Neural progenitor cell (in vitro differentiated cells): ENCODE results near the gene EDN2. TPM values are rescaled to one million over a fixed set of nuclear protein-coding genes. Genes with fewer than 3 reads are reported as not detected.

Source experiments
- DNase-seq: peaks from one replicate; pipeline ENCODE4 v3.0.0-alpha.2; 2016; ENCODE audit warnings: low spot score
- H2AFZ ChIP-seq: fragments of 200-600 bp; sonication (generic); replicated peaks from 2 replicates; pipeline ENCODE4 v1.6.1; 2016; ENCODE audit warnings: antibody characterized with exemption
- H3F3A ChIP-seq: fragments of 200-600 bp; sonication (generic); 2 replicates; pipeline ENCODE4 v1.6.1; 2016; ENCODE audit warnings: antibody characterized with exemption, low read depth
- H3K27ac ChIP-seq: fragments of 200-600 bp; sonication (generic); 2 replicates; pipeline ENCODE4 v1.5.1; 2016; ENCODE audit warnings: mild to moderate bottlenecking
- H3K27me3 ChIP-seq: fragments of 200-600 bp; sonication (generic); 2 replicates; pipeline ENCODE4 v1.6.1; 2016; ENCODE audit warnings: mild to moderate bottlenecking, moderate library complexity
- H3K36me3 ChIP-seq: fragments of 200-600 bp; sonication (generic); 2 replicates; pipeline ENCODE4 v1.5.1; 2016
- H3K4me1 ChIP-seq: fragments of 200-600 bp; sonication (generic); 2 replicates; pipeline ENCODE4 v1.6.1; 2016; ENCODE audit warnings: mixed run types
- H3K4me2 ChIP-seq: fragments of 200-600 bp; sonication (generic); 2 replicates; pipeline ENCODE4 v1.6.1; 2016
- H3K4me3 ChIP-seq: fragments of 200-600 bp; sonication (generic); 2 replicates; pipeline ENCODE4 v1.5.1; 2016
- H3K79me2 ChIP-seq: fragments of 200-600 bp; sonication (generic); 2 replicates; pipeline ENCODE4 v1.6.1; 2016; ENCODE audit warnings: low read depth
- H3K9ac ChIP-seq: fragments of 200-600 bp; sonication (generic); 2 replicates; pipeline ENCODE4 v1.6.1; 2016
- H3K9me3 ChIP-seq: fragments of 200-600 bp; sonication (generic); 2 replicates; pipeline ENCODE4 v1.5.1; 2016; ENCODE audit warnings: low read depth
- H4K20me1 ChIP-seq: fragments of 200-600 bp; sonication (generic); 2 replicates; pipeline ENCODE4 v1.6.1; 2016; ENCODE audit warnings: low read depth
- H3K27ac Mint-ChIP-seq: 3 replicates; pipeline ENCODE4 v1.8.0; 2021; ENCODE audit warnings: mixed read lengths
- H3K27me3 Mint-ChIP-seq: 2 replicates; pipeline ENCODE4 v1.8.0; 2022; ENCODE audit warnings: low read depth, mild to moderate bottlenecking, inconsistent platforms, moderate library complexity, mixed read lengths; ENCODE audit not compliant: insufficient read depth
- H3K36me3 Mint-ChIP-seq: 3 replicates; pipeline ENCODE4 v1.8.0; 2021; ENCODE audit warnings: mixed read lengths
- H3K4me1 Mint-ChIP-seq: 3 replicates; pipeline ENCODE4 v1.8.0; 2021; ENCODE audit warnings: mixed read lengths
- H3K4me3 Mint-ChIP-seq: 3 replicates; pipeline ENCODE4 v1.8.0; 2021; ENCODE audit warnings: mild to moderate bottlenecking, moderate library complexity, mixed read lengths
- H3K9me3 Mint-ChIP-seq: 3 replicates; pipeline ENCODE4 v1.8.0; 2020; ENCODE audit warnings: mixed read lengths
- EZH2 ChIP-seq: fragments of 200-600 bp; sonication (generic); IDR thresholded peaks from 2 replicates; pipeline ENCODE4 v1.6.1; 2017; ENCODE audit warnings: antibody characterized with exemption, mild to moderate bottlenecking, moderate library complexity
- EZH2phosphoT487 ChIP-seq: fragments of 200-600 bp; sonication (generic); IDR thresholded peaks from 2 replicates; pipeline ENCODE4 v1.6.1; 2017; ENCODE audit warnings: antibody characterized with exemption
- total RNA-seq: library from RNA; depleted of rRNA; stranded (reverse); fragments of >200 nt; gene quantifications from 2 replicates; pipeline ENCODE4 v1.2.3, GENCODE V29; 2015; ENCODE audit warnings: low replicate concordance
- TF ChIP-seq, protein P1 (sequence below): fragments of 200-600 bp; sonication (generic); IDR thresholded peaks from 2 replicates; pipeline ENCODE4 v1.5.1; 2017; ENCODE audit warnings: antibody characterized with exemption, mild to moderate bottlenecking

Gene EDN2
- total RNA-seq, 1 donor from 2014 or later, result not detected

- Histone ChIP-seq H4K20me1 (no peaks in the 10 kb centered on the region), H3K79me2 (no peaks in the 10 kb centered on the region), H3K4me2 (no peak overlapping the region), H3K36me3 (no peaks in the 10 kb centered on the region), H3K9ac (no peak overlapping the region), H3K9me3 (no peaks in the 10 kb centered on the region), H3F3A (peaks cover 12% of the 10 kb centered on the region), H3K27ac (no peak overlapping the region), H3K27me3 (peaks cover 14% of the 10 kb centered on the region), H2AFZ (no peak overlapping the region), H3K4me3 (no peak overlapping the region), H3K4me1 (peaks cover 15% of the 10 kb centered on the region)
- no peaks in the 10 kb centered on the region for H3K9me3 Mint-ChIP-seq
- peak overlapping the region; percentile 9 for H3K4me3 Mint-ChIP-seq
- H3K36me3 Mint-ChIP-seq, result no peaks in the 10 kb centered on the region
- no peak for DNase-seq
- H3K27ac Mint-ChIP-seq, result peak overlapping the region; percentile 76
- peaks cover 2% of the 10 kb centered on the region for H3K27me3 Mint-ChIP-seq
- no peak for TF ChIP-seq EZH2phosphoT487
- TF ChIP-seq, protein P1, sequence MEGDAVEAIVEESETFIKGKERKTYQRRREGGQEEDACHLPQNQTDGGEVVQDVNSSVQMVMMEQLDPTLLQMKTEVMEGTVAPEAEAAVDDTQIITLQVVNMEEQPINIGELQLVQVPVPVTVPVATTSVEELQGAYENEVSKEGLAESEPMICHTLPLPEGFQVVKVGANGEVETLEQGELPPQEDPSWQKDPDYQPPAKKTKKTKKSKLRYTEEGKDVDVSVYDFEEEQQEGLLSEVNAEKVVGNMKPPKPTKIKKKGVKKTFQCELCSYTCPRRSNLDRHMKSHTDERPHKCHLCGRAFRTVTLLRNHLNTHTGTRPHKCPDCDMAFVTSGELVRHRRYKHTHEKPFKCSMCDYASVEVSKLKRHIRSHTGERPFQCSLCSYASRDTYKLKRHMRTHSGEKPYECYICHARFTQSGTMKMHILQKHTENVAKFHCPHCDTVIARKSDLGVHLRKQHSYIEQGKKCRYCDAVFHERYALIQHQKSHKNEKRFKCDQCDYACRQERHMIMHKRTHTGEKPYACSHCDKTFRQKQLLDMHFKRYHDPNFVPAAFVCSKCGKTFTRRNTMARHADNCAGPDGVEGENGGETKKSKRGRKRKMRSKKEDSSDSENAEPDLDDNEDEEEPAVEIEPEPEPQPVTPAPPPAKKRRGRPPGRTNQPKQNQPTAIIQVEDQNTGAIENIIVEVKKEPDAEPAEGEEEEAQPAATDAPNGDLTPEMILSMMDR, result no peak
- no peak for TF ChIP-seq EZH2
- peaks cover 40% of the 10 kb centered on the region for H3K4me1 Mint-ChIP-seq
Measured at GRCh38 chr1:41498804-41499203, 14.3 kb upstream of the EDN2 start.

DNA sequence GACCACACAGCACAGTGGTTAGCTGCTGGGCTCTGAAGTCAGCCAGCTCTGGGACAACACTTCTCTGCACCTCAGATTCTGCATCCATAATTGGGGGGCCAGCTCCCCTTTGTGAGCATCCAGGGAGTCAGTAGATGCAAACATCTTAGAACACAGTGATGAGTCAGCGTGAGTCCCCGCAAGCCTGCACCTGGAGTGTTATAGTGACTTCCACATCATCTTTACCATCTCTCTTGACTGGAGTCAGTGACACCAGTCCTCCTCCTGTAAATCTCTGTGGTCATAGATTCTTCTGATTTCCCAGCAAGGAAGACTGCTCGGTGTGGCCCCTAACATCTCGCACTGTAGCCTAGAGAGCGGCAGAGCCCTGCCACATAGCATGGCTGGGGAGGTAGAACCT is 13.9 kb upstream of the EDN2 start:
- DNase-seq, result no peak
- no peaks in the 10 kb centered on the region for H4K20me1 ChIP-seq
- H3K27me3 ChIP-seq, result peaks cover 14% of the 10 kb centered on the region
- Mint-ChIP-seq H3K36me3 (no peaks in the 10 kb centered on the region), H3K4me1 (peaks cover 36% of the 10 kb centered on the region), H3K4me3 (peak overlapping the region; percentile 9), H3K27me3 (peaks cover 2% of the 10 kb centered on the region), H3K9me3 (no peaks in the 10 kb centered on the region), H3K27ac (peak overlapping the region; percentile 76)
- H3F3A ChIP-seq, result peaks cover 12% of the 10 kb centered on the region
- H3K9me3 ChIP-seq, result no peaks in the 10 kb centered on the region
- H3K4me1 ChIP-seq, result peaks cover 15% of the 10 kb centered on the region
- no peak overlapping the region for H3K9ac ChIP-seq
- H3K4me3 ChIP-seq, result no peak overlapping the region
- TF ChIP-seq EZH2, result no peak
- no peak for TF ChIP-seq EZH2phosphoT487
- TF ChIP-seq, protein P1, result no peak
- H3K4me2 ChIP-seq, result no peak overlapping the region
- no peaks in the 10 kb centered on the region for H3K36me3 ChIP-seq
- no peak overlapping the region for H2AFZ ChIP-seq
- no peaks in the 10 kb centered on the region for H3K79me2 ChIP-seq
- no peak overlapping the region for H3K27ac ChIP-seq

GRCh38 chr1:41497461-41498030 is 13.1 kb upstream of the EDN2 start:
- peaks cover 4% of the 10 kb centered on the region for H3K27me3 Mint-ChIP-seq
- no peaks in the 10 kb centered on the region for H3K9me3 Mint-ChIP-seq
- Histone ChIP-seq H3K27me3 (peaks cover 14% of the 10 kb centered on the region), H3K36me3 (no peaks in the 10 kb centered on the region), H3K79me2 (no peaks in the 10 kb centered on the region), H2AFZ (no peak overlapping the region), H3K9me3 (no peaks in the 10 kb centered on the region), H3K4me1 (peaks cover 15% of the 10 kb centered on the region), H3K9ac (no peak overlapping the region), H3K4me2 (no peak overlapping the region), H3F3A (peaks cover 12% of the 10 kb centered on the region), H4K20me1 (no peaks in the 10 kb centered on the region), H3K27ac (no peak overlapping the region), H3K4me3 (no peak overlapping the region)
- TF ChIP-seq EZH2 (no peak), EZH2phosphoT487 (no peak)
- TF ChIP-seq, protein P1, result no peak
- no peaks in the 10 kb centered on the region for H3K36me3 Mint-ChIP-seq
- H3K27ac Mint-ChIP-seq, result peak overlapping the region; percentile 96
- no peak overlapping the region for H3K4me3 Mint-ChIP-seq
- H3K4me1 Mint-ChIP-seq, result peaks cover 34% of the 10 kb centered on the region
- DNase-seq, result no peak
